Left lung (tissue), 10 donors: Measurements from ENCODE around the gene IMPG1. TPM values are rescaled to one million over a fixed set of nuclear protein-coding genes. Genes with fewer than 3 reads are reported as not detected.
"Not testable (repeated sequence)": the region's sequence is repeated elsewhere in the genome, so short reads cannot be mapped to it uniquely, and the experiment has no call there.

Source experiments
- ATAC-seq: fragments of 200-7000 bp; cut with Tn5 transposase; one replicate; pipeline ENCODE4 v1.9.1; 2020; ENCODE audit warnings: moderate library complexity
- DNase-seq, 4 donors: peaks; one replicate each; pipeline ENCODE4 v3.0.0-alpha.2; 2013 to 2020
- H3K27ac ChIP-seq, 2 donors: fragments of 200-600 bp; sonication (generic) in 1 of 2; one replicate each; pipeline versions ENCODE4 v1.5.0 to v1.8.0; 2020 to 2021
- H3K27me3 ChIP-seq, 2 donors: fragments of 200-600 bp; sonication (generic) in 1 of 2; one replicate each; pipeline versions ENCODE4 v1.5.0 to v1.8.0; 2020 to 2021
- H3K36me3 ChIP-seq, 2 donors: fragments of 200-600 bp; sonication (generic) in 1 of 2; one replicate each; pipeline versions ENCODE4 v1.5.0 to v1.8.0; 2020 to 2021
- H3K4me1 ChIP-seq, 2 donors: fragments of 200-600 bp; one replicate each; pipeline ENCODE4 v1.8.0; 2021
- H3K4me3 ChIP-seq, 2 donors: fragments of 200-600 bp; sonication (generic) in 1 of 2; one replicate each; pipeline versions ENCODE4 v1.5.0 to v1.8.0; 2020 to 2021; ENCODE audit warnings: mild to moderate bottlenecking in 1 of 2
- H3K9me3 ChIP-seq, 2 donors: fragments of 200-600 bp; sonication (generic) in 1 of 2; one replicate each; pipeline versions ENCODE4 v1.5.0 to v1.8.0; 2020 to 2021
- CTCF ChIP-seq, 2 donors: fragments of 200-600 bp; sonication (generic) in 1 of 2; IDR thresholded peaks; one replicate each; pipeline versions ENCODE4 v1.5.0 to v1.8.0; 2021; ENCODE audit warnings: antibody characterized with exemption in 2 of 2
- intact Hi-C, 2 donors: fragments of 100-400 bp; cut with DNase I; formaldehyde crosslinking; loops; one replicate each; pipeline versions ENCODE4 v1.11.2 to v1.14.2; 2022
- polyA plus RNA-seq, 6 donors: library from polyadenylated mRNA; unstranded; fragments of 120-200 nt; gene quantifications; one replicate each; pipeline ENCODE4 v1.2.1, GENCODE V29; 2013; ENCODE audit not compliant: insufficient read length in 6 of 6
- total RNA-seq, 2 donors: library from RNA; stranded (reverse); fragmentation: NEBNext Ultra II Directional; extraction: Animal tissue kit (Norgen Biotek cat#: 25700); gene quantifications; one replicate each; pipeline ENCODE4 v1.2.1, GENCODE V29; 2021
- donor health status: DM: no; HTN: yes; CAD: no.
- donor health status: DM: no; HTN: no; CAD: no.

Gene IMPG1
- total and polyA plus RNA-seq, 8 donors, result 0.66 to 2.2 (median 1.2) TPM; not detected in 2

GRCh38 chr6:75926293-75927168 is 145.9 kb downstream of the IMPG1 start:
- H3K4me3 ChIP-seq, result no peak overlapping the region
- no peak overlapping the region for H3K27ac ChIP-seq
- H3K36me3 ChIP-seq, result no peaks in the 10 kb centered on the region
- DNase-seq (no peak), ATAC-seq (no peak)
- no peak for TF ChIP-seq CTCF (IDR thresholded peaks at IDR 0.05)
- no peaks in the 10 kb centered on the region for H3K27me3 ChIP-seq
- intact Hi-C loops, result no loop called here
- H3K9me3 ChIP-seq, result no peaks in the 10 kb centered on the region
- no peaks in the 10 kb centered on the region for H3K4me1 ChIP-seq

- no peak overlapping the region for H3K27ac ChIP-seq
Measured at GRCh38 chr6:75922226-75922625, 150.2 kb downstream of the IMPG1 start.

GRCh38 chr6:75913040-75913439 is 159.4 kb downstream of the IMPG1 start:
- no peak for DNase-seq
- no peak overlapping the region for H3K4me3 ChIP-seq
- H3K27ac ChIP-seq, result no peak overlapping the region
- no peaks in the 10 kb centered on the region for H3K4me1 ChIP-seq
- TF ChIP-seq CTCF (IDR thresholded peaks at IDR 0.05), result no peak
- no peaks in the 10 kb centered on the region for H3K27me3 ChIP-seq
- intact Hi-C loops, result no loop called here
- peaks cover 0 to 4% of the 10 kb centered on the region in 2 donors for H3K36me3 ChIP-seq
- ATAC-seq, result no peak
- H3K9me3 ChIP-seq, result no peaks in the 10 kb centered on the region

More at GRCh38 chr6:75922226-75922625, 150.2 kb downstream of the IMPG1 start:
- no peak for DNase-seq
- TF ChIP-seq CTCF (IDR thresholded peaks at IDR 0.05), result no peak
- Histone ChIP-seq H3K4me3 (no peak overlapping the region), H3K36me3 (peaks cover 0 to 15% of the 10 kb centered on the region in 2 donors), H3K27me3 (no peaks in the 10 kb centered on the region), H3K9me3 (no peaks in the 10 kb centered on the region), H3K4me1 (no peaks in the 10 kb centered on the region)
- intact Hi-C loops, result no loop called here
- ATAC-seq, result peak; percentile 25

GRCh38 chr6:75907444-75907843 is 165.0 kb downstream of the IMPG1 start:
- H3K4me3 ChIP-seq, result no peak overlapping the region
- intact Hi-C loops, result no loop called here
- ATAC-seq, result no peak
- no peaks in the 10 kb centered on the region for H3K27me3 ChIP-seq
- no peaks in the 10 kb centered on the region for H3K36me3 ChIP-seq
- no peaks in the 10 kb centered on the region for H3K9me3 ChIP-seq
- no peak overlapping the region for H3K27ac ChIP-seq
- no peak for TF ChIP-seq CTCF (IDR thresholded peaks at IDR 0.05)
- no peak for DNase-seq
- H3K4me1 ChIP-seq, result no peaks in the 10 kb centered on the region

GRCh38 chr6:75906871-75907270 is 165.6 kb downstream of the IMPG1 start:
- no peak for TF ChIP-seq CTCF (IDR thresholded peaks at IDR 0.05)
- Histone ChIP-seq H3K27me3 (no peaks in the 10 kb centered on the region), H3K27ac (no peak overlapping the region), H3K36me3 (no peaks in the 10 kb centered on the region), H3K4me1 (no peaks in the 10 kb centered on the region), H3K9me3 (no peaks in the 10 kb centered on the region), H3K4me3 (no peak overlapping the region)
- DNase-seq (peak in 1 of 4 donors; percentile 5), ATAC-seq (peak; percentile 93)
- intact Hi-C loops, result no loop called here

GRCh38 chr6:75905129-75905528 is 167.3 kb downstream of the IMPG1 start:
- H3K4me1 ChIP-seq, ATAC-seq, H3K4me3 ChIP-seq, H3K9me3 ChIP-seq, H3K27ac ChIP-seq, H3K36me3 ChIP-seq, intact Hi-C loops, H3K27me3 ChIP-seq: not testable (repeated sequence)
- peak in 1 of 4 donors; percentile 15 for DNase-seq

- H3K27ac ChIP-seq, DNase-seq, H3K27me3 ChIP-seq, ATAC-seq, H3K36me3 ChIP-seq, H3K4me1 ChIP-seq, intact Hi-C loops, H3K4me3 ChIP-seq, H3K9me3 ChIP-seq: not testable (repeated sequence)
Measured at GRCh38 chr6:75900216-75900615, 172.2 kb downstream of the IMPG1 start.
